Adipose tissue (tissue), 3 donors: Measurements from ENCODE around the gene ATXN2. TPM values are rescaled to one million over a fixed set of nuclear protein-coding genes. Genes with fewer than 3 reads are reported as not detected.
A peak's percentile ranks its signal among the peaks of the same experiment; 100 is the strongest.

Source experiments
- H3K27ac ChIP-seq: one replicate; pipeline ENCODE4 v1.5.1; 2013; ENCODE audit warnings: low read depth, low read length
- WGBS, 3 donors: extraction: QIAGEN DNeasy Blood & Tissue Kit; methylation state at CpG; one replicate each; pipeline ENCODE4 v1.1.7; 2013; 5-methylcytosine and 5-hydroxymethylcytosine counted together
- polyA plus RNA-seq, 3 donors: library from polyadenylated mRNA; stranded (reverse); fragments of 200-250 nt; gene quantifications; one replicate each; pipeline ENCODE4 v1.2.3, GENCODE V29; 2013
- donor health status: healthy with polysubstance abuse.
- donor health status: Bipolar disorder and iron deficiency.
- donor health status: healthy.

The ATXN2 gene
- polyA plus RNA-seq, 3 donors, result 10.6 to 24.7 (median 19.9) TPM

GRCh38 chr12:111436266-111436665 is 162.8 kb downstream of the ATXN2 start:
- no peak overlapping the region for H3K27ac ChIP-seq
- 81 to 84% (median 82%) methylated on average over 7 of the region's 7 CpGs for WGBS, 3 donors

- 50 to 78% (median 58%) methylated on average over 16 of the region's 16 CpGs for WGBS, 3 donors
These were observed 163.4 kb downstream of the ATXN2 start for GRCh38 chr12:111435661-111436201.

GRCh38 chr12:111434680-111435338 is 164.3 kb downstream of the ATXN2 start:
- H3K27ac ChIP-seq, result peak overlapping the region; percentile 68
- 10 to 36% (median 11%) methylated on average over 18 of the region's 18 CpGs for WGBS, 3 donors

More at GRCh38 chr12:111435661-111436201, 163.4 kb downstream of the ATXN2 start:
- H3K27ac ChIP-seq, result no peak overlapping the region

- no peak overlapping the region for H3K27ac ChIP-seq
- 28 to 38% (median 35%) methylated on average over 3 of the region's 3 CpGs for WGBS, 3 donors
These were observed 165.1 kb downstream of the ATXN2 start for GRCh38 chr12:111434049-111434448.

- WGBS, 3 donors, result 75 to 81% (median 81%) methylated on average over 6 of the region's 6 CpGs
- no peak overlapping the region for H3K27ac ChIP-seq
These were observed 167.3 kb downstream of the ATXN2 start for GRCh38 chr12:111431772-111432171.

- no peak overlapping the region for H3K27ac ChIP-seq
- 20 to 74% (median 23%) methylated on average over 16 to 17 of the region's 17 CpGs for WGBS, 3 donors
These were observed 168.4 kb downstream of the ATXN2 start for GRCh38 chr12:111430433-111431353.

GRCh38 chr12:111429828-111430432 is 169.2 kb downstream of the ATXN2 start:
- WGBS, 3 donors, result 34 to 67% (median 36%) methylated on average over 21 of the region's 21 CpGs
- no peak overlapping the region for H3K27ac ChIP-seq

GRCh38 chr12:111428728-111429175 is 170.4 kb downstream of the ATXN2 start:
- 30 to 80% (median 41%) methylated on average over 13 to 20 of the region's 21 CpGs for WGBS, 3 donors
- no peak overlapping the region for H3K27ac ChIP-seq

- WGBS, 3 donors, result 72 to 84% (median 73%) methylated on average over 9 of the region's 9 CpGs
- no peak overlapping the region for H3K27ac ChIP-seq
These were observed 170.9 kb downstream of the ATXN2 start for GRCh38 chr12:111428081-111428727.

- H3K27ac ChIP-seq, result no peak overlapping the region
- 78 to 96% (median 89%) methylated on average over 7 of the region's 7 CpGs for WGBS, 3 donors
These were observed 171.6 kb downstream of the ATXN2 start for GRCh38 chr12:111427417-111428074.

GRCh38 chr12:111426344-111427185 is 172.6 kb downstream of the ATXN2 start:
- WGBS, 3 donors, result 70 to 88% (median 72%) methylated on average over 11 of the region's 11 CpGs
- H3K27ac ChIP-seq, result no peak overlapping the region

GRCh38 chr12:111425655-111426054 is 173.5 kb downstream of the ATXN2 start:
- WGBS, 3 donors, result 37 to 86% (median 55%) methylated on average over 8 of the region's 8 CpGs
- no peak overlapping the region for H3K27ac ChIP-seq

- WGBS, 3 donors, result 88 to 93% (median 93%) methylated on average over 6 of the region's 6 CpGs
- H3K27ac ChIP-seq, result no peak overlapping the region
These were observed 174.3 kb downstream of the ATXN2 start for GRCh38 chr12:111424793-111425251.

GRCh38 chr12:111424189-111424792 is 174.8 kb downstream of the ATXN2 start:
- 76 to 90% (median 83%) methylated on average over 11 of the region's 11 CpGs for WGBS, 3 donors
- no peak overlapping the region for H3K27ac ChIP-seq

GRCh38 chr12:111420494-111420893 is 178.6 kb downstream of the ATXN2 start:
- WGBS, 3 donors, result 84 to 88% (median 88%) methylated on average over 7 of the region's 7 CpGs
- H3K27ac ChIP-seq, result no peak overlapping the region

GRCh38 chr12:111419784-111420183 is 179.3 kb downstream of the ATXN2 start:
- 87 to 89% (median 89%) methylated on average over 5 of the region's 5 CpGs for WGBS, 3 donors
- H3K27ac ChIP-seq, result no peak overlapping the region

- WGBS, 3 donors, result 92 to 96% (median 94%) methylated on average over 20 to 30 of the region's 30 CpGs
These were observed 180.6 kb downstream of the ATXN2 start for GRCh38 chr12:111418594-111418880.

More at GRCh38 chr12:111418594-111418880, 180.6 kb downstream of the ATXN2 start:
- no peak overlapping the region for H3K27ac ChIP-seq
